HG03442 (cell line): ENCODE results near the gene PGRMC1.
"Not testable (repeated sequence)": the region's sequence is repeated elsewhere in the genome, so short reads cannot be mapped to it uniquely, and the experiment has no call there.

ENCODE experiments used
- ATAC-seq: cut with Tn5 transposase; IDR thresholded peaks from one replicate; pipeline ENCODE4 v1.9.1; 2021; ENCODE audit warnings: mild to moderate bottlenecking, moderate library complexity; ENCODE audit not compliant: unreplicated experiment

PGRMC1 gene

DNA sequence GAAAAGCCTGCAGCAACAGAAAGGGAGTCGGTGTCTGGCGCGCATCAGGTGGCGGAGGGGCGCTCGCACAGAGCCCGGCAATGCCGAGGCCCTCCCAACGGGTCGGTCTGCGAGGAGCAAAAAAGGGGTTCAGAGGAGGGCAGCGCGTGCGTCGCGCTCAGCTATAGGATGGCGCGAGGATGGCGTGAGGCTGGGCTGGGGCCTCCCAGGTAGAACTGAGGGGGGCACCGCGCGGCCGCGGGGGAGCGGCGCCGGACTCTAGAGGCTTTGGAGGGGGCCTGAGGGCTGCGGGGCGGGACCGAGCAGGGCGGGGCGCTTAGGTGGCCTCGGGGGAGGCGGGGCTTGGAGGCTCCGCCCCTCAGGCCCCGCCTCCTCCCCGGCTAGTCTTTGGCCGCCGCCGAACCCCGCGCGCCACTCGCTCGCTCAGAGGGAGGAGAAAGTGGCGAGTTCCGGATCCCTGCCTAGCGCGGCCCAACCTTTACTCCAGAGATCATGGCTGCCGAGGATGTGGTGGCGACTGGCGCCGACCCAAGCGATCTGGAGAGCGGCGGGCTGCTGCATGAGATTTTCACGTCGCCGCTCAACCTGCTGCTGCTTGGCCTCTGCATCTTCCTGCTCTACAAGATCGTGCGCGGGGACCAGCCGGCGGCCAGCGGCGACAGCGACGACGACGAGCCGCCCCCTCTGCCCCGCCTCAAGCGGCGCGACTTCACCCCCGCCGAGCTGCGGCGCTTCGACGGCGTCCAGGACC lies at the start of gene PGRMC1:
TSS of gene PGRMC1 (plus strand) at position 414 of the 751 bp plus-strand sequence. CDS start at position 493, 79 bp downstream.
- peak; percentile 89 for ATAC-seq

DNA sequence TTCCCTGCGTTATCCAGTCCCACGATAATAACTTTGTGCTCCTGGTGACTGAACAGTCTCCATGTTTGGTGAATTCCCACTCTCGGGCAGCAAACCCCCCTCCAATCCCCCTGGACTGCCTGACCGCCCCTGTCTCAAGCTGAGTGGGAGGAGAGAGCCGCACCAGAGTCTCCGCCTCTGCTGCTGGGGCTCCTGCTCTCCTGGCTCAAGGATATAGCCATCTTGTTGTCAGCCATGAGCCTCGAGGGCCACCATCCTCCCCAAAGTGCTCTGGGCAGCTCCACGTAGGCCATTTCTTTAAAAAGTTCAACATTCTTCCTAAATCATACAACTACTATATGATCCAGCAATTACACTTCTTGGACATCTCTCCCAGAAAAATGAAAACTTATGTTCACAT lies 49.3 kb upstream of the PGRMC1 start:
- ATAC-seq, result no peak

DNA sequence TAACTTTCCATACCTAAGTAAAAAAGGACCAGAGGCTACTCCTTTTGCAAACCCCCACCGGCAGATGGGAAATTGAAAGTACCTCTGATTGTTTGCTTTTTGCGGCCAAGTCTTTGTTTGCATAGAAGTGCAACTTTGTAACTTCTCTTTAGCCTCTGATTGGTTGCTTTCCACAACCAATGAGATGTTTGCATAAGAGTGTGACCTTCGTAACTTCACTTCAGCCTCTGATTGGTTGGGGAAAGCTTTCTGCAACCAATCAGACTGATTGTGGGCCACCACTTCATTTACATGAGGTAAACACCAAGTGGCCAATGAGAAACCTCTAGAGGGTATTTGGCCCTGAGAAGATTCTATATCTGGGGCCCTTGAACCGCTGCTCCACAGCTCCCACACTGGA lies 48.8 kb upstream of the PGRMC1 start:
- no peak for ATAC-seq

DNA sequence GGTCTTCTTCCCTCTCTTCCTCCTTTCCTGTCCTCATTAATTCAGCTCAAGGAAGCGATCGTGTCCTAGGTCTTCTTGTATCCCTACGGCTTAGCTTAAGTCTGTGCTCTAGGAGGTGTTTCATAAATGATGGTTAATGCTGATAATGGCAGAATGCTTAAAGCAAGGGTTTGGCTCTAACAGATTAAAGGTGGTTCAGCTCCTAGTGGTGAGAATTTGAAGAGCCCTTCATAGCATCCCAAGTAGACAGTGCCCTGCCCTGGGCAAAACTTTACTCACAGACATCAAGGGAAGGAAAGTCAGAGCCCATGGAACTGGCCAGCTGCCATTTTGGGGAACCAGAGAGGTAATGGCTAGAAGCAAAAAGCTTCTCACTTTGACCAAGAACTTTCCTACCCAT lies 47.0 kb upstream of the PGRMC1 start:
- no peak for ATAC-seq

DNA sequence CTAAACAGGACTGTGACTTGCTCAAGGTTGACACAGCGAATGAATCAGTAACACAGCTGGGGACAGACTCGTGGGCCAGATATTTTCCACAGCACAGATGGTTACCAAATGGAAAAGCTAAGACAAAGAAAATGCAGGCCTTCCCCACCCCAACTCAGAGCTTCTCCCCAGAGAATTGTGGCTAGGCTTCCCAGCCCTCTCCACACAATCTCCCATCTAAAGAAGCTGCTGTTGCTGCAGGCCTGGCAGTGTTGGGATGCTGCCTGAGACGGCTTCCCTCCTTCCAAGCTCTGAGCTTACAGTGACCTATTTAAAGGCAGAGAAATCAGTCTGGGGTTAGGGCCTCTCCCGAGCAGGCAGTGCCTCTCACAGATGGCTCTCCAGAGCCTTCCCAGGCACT lies 46.5 kb upstream of the PGRMC1 start:
- ATAC-seq, result no peak

DNA sequence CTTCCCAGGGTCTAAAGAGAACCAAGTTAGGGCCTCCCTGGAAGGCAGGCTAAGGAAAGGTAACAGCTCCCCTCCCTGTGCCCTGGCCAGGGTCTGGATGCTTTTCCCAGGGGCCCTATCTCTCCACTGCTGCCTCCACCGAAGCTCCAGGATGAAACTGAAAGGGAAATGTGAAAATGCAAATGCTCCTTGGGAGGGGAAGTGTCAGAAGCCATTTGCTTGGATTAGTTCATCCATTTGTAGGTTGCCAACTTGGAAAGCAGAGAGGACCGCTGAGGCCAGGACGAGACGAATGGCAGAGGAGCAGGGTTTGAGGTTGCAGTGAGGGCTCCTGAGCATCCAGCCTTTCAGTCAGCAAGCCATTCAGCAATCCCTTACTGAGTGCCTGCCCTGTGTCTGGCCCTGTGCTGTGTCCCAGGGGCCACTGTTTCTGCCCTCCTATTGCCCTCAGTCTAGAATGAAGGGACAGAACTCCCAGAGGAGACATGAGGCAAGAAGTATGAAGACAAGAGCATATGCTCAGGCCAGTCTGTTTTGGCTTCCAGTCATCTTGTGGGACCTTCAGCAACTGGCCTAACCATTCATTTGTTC lies 45.9 kb upstream of the PGRMC1 start:
- no peak for ATAC-seq

DNA sequence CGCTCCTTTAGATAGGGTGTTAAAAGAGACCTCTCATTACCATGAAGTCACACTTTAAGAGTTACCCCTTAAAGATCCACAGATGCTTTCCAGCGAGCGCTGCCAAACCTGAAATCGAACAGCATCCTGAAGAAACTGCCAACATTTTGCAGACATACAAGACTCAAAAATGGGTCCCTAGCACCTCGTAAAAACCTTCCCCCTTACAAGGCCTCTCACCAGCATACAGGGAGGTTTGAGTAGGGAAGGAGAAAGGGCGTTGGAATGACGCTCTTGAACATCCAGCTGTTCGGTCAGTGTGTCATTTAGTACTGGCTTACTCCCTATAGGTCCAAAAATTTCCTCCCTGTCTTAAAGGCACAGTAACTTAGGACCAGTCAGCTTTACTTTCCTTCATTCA lies 45.3 kb upstream of the PGRMC1 start:
- no peak for ATAC-seq

DNA sequence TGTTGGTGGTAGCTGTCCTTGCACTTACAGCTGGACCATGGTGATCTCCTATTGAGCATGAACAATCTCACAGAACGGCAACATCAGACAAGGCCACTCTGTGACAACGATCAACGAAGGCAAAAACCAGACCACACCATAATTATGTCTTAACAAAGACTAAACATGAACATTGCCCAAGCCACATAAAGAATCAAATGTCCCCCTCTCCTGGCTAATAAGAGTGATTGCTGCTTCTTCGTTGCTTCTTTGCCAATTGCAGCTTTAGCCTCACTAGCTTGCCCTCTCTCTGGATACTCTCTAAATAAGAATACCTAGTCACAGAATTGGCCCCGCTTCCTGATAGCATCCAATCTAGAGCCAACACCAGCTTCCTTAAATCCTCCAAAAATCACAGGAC lies 41.5 kb upstream of the PGRMC1 start:
- no peak for ATAC-seq

DNA sequence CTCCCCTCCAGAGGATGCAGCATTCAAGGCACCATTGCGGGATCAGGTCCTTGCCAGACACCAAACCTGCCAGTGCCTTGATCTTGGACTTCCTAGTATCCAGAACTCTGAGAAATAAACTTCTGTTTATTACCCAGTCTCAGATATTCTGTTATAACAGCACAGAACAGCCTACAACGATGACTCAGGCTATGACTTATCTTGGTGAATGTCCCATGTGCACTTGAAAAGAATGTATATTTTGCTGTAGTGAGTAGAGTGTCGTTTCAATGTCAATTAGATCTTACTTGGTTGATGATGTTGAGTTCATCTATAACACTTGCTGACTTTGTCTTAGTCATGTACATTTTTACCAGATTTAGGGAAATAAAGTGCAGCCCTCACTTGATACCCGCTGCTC lies 34.5 kb upstream of the PGRMC1 start:
- no peak for ATAC-seq

DNA sequence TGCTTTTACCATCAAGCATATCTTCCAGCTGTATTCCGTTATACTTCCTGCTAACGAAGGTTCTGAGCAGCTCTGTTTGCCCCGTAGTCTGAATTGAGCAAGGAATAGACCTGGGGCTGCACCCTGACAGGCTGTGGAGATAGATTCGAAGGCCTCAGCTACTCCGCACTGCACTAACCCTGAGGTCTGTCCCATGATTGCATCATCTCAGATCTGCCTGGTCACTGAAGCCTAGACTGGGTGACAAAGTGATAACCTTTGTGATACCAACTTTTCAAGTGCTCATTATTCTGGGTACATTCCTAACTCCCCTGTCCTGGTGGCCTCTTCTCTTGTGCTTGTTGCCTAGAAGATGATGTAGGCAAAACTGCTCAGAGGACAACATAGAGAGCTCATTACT lies 29.9 kb upstream of the PGRMC1 start:
- ATAC-seq, result no peak

DNA sequence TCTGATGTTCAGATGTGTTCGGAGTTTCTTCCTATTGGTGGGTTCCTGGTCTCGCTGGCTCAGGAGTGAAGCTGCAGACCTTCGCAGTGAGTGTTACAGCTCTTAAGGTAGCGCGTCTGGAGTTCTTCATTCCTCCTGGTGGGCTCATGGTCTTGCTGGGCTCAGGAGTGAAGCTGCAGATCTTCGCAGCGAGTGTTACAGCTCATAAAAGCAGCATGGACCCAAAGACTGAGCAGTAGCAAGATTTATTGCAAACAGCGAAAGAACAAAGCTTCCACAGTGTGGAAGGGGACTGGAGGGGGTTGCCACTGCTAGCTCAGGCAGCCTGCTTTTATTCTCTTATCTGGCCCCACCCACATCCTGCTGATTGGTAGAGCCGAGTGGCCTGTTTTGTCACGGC lies 28.6 kb upstream of the PGRMC1 start:
- not testable (repeated sequence) for ATAC-seq

DNA sequence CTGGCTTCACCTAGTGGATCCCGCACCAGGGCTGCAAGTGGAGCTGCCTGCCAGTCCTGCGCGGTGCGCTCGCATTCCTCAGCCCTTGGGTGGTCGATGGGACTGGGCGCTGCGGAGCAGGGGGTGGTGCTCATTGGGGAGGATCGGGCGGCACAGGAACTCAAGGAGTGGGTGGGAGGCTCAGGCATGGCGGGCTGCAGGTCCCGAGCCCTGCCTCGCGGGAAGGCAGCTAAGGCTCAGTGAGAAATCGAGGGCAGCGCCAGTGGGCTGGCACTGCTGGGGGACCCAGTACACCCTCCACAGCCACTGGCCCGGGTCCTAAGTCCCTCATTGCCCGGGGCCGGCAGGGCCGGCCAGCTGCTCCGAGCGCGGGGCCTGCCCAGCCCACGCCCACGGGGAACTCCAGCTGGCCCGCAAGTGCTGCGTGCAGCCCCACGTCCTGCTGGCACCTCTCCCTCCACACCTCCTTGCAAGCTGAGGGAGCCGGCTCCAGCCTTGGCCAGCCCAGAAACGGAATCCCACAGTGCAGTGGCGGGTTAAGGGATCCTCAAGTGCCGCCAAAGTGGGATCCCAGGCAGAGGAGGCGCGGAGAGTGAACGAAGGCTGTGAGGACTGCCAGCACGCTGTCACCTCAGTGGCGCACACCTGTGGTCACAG lies 27.6 kb upstream of the PGRMC1 start:
- no peak for ATAC-seq

DNA sequence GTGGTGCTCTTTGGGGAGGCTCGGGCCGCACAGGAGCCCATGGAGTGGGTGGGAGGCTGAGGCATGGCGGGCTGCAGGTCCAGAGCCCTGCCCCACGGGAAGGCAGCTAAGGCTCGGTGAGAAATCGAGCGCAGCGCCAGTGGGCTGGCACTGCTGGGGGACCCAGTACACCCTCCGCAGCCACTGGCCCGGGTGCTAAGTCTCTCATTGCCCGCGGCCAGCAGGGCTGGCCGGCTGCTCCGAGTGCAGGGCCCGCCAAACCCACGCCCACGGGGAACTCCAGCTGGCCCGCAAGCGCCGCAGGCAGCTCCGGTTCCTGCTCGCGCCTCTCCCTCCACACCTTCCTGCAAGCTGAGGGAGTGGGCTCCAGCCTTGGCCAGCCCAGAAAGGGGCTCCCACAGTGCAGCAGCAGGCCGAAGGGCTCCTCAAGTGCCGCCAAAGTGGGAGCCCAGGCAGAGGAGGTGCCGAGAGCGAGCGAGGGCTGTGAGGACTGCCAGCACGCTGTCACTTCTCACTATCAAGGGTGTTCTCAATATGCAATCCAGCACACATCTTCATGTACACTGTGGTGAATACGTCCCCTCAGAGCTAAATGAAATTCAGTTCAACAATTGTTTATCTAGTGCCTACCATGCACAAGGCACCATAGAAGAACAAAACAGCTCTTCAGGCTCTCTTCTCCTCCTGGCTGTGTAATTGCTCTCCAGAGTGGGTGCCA lies 25.0 kb upstream of the PGRMC1 start:
- ATAC-seq, result not testable (repeated sequence)

DNA sequence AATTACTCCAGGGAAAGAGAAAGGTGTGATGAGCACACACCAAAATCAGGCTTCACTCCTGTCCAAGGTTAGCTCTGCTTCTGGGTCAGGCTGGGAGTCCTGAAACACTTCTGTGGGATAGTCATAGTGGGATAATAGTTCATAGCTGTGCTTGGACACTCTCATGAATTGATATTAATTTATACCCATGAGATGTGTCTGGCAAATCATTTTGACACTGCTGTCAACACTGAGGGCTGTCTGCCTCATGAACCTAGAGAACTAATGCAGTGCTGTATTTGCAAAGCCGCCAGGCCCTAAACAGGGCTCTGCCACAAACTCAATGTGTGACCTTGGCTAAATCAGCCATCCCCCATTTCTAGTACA lies 24.5 kb upstream of the PGRMC1 start:
- ATAC-seq, result no peak

DNA sequence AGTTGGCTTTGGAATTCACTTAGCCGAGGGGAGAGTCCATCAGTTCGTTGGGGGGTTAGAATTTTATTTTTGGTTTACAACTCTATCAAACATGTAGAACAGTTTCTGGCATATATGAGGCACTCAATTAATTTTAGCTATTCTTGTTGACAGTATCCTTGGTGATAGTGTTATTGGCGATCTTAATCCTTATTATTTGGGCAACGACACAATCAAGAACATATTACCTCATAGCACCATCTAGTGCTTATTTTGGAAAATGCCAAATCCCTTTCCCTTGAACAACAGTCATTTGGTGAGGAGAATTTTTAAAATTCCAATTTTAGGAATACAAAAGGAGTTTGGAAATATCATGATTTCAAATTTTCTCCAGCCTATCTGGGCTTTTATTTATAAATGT lies 17.9 kb upstream of the PGRMC1 start:
- no peak for ATAC-seq

DNA sequence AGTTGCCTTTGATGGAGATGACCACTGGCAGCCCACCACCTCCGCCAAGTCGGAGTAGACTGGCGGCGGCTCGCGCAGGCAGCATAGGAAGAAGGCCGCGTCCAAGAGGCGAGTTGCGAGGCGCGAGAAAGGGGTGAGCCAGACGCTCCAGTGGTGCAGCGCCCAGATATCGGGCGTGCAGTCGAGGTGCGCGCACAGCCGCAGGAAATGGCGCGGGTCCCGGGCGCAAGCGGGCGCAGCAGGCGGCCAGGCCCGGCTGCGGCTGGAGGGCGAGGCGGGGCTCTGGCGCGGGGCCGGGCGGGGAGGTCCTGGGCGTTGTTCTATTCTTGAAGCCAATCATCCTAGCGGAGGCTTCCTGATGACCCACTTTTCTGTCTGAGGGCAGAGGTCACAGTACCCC lies 13.2 kb upstream of the PGRMC1 start:
- no peak for ATAC-seq

DNA sequence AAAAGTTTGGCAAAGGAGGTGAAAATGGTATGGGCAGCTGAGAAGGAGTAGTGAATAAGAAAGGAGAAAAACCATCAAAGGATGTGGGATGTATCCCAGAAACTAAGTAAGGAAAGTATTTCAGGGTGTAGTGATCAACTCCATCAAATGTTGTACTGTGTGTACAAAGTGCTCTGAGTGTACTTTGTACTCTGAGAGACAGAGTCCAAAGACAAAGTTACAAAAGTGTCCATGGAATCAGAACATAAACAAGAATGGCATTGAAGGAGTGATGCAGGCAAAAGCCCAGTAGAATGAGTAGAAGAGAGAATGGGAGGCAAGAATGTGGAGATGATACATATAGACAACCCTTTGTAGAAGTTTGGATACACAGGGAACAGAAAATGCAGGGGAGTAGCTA lies 12.3 kb upstream of the PGRMC1 start:
- no peak for ATAC-seq

DNA sequence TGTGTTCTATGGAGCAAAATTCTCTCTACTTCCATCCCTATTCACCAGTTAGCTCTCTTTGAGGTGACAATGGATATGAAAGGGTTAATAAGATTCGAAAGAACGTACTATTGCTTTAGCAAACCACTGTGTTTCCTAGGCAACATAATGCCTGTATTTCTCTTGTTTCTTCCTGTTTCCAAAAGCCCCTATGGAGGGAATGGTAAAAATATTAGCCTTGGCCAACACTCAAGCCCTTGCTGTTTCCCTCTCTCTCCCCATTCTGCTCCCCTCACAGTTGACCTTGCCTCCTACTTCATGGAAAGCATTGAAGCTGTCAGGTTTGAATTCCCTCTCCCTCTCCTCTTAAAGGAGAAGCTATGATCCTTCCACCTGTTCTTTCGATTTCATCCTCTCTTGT lies 9.6 kb upstream of the PGRMC1 start:
- no peak for ATAC-seq

DNA sequence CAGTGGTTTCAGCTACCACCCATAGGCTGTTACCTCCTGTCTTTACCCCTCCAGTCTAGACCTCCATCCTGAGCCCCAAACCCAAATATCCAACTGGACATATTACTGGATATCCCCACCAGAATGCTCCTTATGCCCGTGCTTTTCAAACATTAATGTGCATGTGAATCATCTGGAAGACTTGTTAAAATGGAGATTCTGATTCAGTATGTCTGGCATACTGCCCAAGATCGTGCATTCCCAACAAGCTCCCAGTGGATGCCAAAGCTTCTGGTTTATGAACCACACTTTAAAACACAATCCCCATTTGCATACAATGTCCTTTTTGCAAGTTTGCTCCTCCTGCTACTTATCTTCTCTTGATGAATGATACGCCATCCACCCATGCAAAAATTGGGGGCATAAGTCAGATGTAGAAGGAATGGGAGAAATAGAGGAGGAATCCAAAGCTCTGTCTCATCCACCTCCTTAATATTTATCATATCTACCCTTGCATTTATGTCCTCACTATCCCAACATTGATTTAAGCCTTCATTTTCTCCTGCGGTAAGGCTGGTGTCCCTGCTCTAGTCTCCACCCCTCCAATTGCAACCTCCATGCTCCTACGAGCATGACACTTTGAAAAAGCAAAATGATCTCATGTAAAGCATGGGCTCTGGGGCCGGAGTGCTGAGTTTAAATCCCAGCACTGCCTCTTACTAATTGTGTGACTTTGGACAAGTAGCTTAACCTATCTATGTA lies 7.4 kb upstream of the PGRMC1 start:
- no peak for ATAC-seq

DNA sequence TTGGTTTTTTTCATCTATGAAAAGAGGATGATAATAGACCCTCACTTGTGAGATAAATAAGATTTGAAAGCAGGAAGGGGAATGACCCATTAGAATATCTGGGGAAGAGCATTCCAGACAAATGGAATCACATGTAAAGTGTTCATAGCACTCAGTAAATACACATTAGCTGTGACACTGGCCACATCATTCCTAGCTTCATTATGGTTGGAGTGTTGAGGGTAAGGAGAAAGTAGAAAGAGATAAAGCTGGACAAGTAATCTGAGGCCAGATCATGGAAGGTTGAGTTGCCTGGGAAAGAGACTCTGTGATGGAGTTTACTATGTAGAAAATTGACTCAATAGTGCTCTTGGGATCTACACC lies 6.9 kb upstream of the PGRMC1 start:
- ATAC-seq, result no peak

DNA sequence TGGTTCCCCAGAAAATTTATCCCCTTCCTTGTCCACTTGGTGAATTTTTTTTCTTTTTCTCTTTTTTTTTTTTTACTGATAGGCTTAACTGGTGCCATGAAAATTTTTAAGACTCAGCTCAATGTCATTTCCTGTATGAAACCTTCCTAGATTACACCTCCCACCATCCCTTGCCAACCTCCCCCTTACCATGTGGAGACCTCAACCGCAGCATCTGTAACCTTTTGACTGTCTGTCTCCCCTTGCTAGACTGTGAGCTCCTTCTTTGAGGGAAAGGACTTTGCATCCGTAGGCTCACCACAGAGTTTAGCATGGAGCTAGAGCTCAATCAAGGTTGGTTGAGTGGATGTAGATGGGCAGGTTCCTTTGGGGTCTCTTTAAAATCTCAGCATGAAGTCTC lies 5.2 kb upstream of the PGRMC1 start:
- no peak for ATAC-seq
